NCI-H1436 (cell line): ENCODE measurements around the gene PTPN13.
"Not testable (repeated sequence)": the region's sequence is repeated elsewhere in the genome, so short reads cannot be mapped to it uniquely, and the experiment has no call there.

ENCODE experiments used
- DNase-seq: peaks from one replicate; lab custom pipeline; 2025; lab: John Stamatoyannopoulos, UW

The PTPN13 gene

GRCh38 chr4:86644892-86645291, 50.8 kb downstream of the PTPN13 start:
- DNase-seq, result no peak

GRCh38 chr4:86652332-86652932, 58.3 kb downstream of the PTPN13 start:
- DNase-seq, result no peak

GRCh38 chr4:86653237-86653865, 59.2 kb downstream of the PTPN13 start:
- DNase-seq, result no peak

GRCh38 chr4:86656781-86657180, 62.7 kb downstream of the PTPN13 start:
- not testable (repeated sequence) for DNase-seq

- DNase-seq, result no peak
These were observed 63.3 kb downstream of the PTPN13 start for GRCh38 chr4:86657382-86657781.

- DNase-seq, result no peak
These were observed 63.8 kb downstream of the PTPN13 start for GRCh38 chr4:86657910-86658309.

- no peak for DNase-seq
These were observed 66.3 kb downstream of the PTPN13 start for GRCh38 chr4:86660401-86660800.

- DNase-seq, result no peak
These were observed 66.9 kb downstream of the PTPN13 start for GRCh38 chr4:86661006-86661405.

GRCh38 chr4:86661418-86661817, 67.3 kb downstream of the PTPN13 start:
- DNase-seq, result no peak

GRCh38 chr4:86664959-86665358, 70.8 kb downstream of the PTPN13 start:
- no peak for DNase-seq

- no peak for DNase-seq
These were observed 76.2 kb downstream of the PTPN13 start for GRCh38 chr4:86670298-86670697.

GRCh38 chr4:86670756-86671155, 76.6 kb downstream of the PTPN13 start:
- DNase-seq, result no peak

- DNase-seq, result no peak
These were observed 81.4 kb downstream of the PTPN13 start for GRCh38 chr4:86675548-86675947.

GRCh38 chr4:86678796-86679195, 84.7 kb downstream of the PTPN13 start:
- no peak for DNase-seq

GRCh38 chr4:86679441-86679840, 85.3 kb downstream of the PTPN13 start:
- DNase-seq, result no peak

- no peak for DNase-seq
These were observed 89.1 kb downstream of the PTPN13 start for GRCh38 chr4:86683167-86683566.

- DNase-seq, result no peak
These were observed 89.9 kb downstream of the PTPN13 start for GRCh38 chr4:86683983-86684382.

- DNase-seq, result no peak
These were observed 91.3 kb downstream of the PTPN13 start for GRCh38 chr4:86685401-86685800.

GRCh38 chr4:86686741-86687140, 92.6 kb downstream of the PTPN13 start:
- no peak for DNase-seq

- no peak for DNase-seq
These were observed 93.9 kb downstream of the PTPN13 start for GRCh38 chr4:86688026-86688425.

- DNase-seq, result no peak
These were observed 110.5 kb downstream of the PTPN13 start for GRCh38 chr4:86704601-86705000.

GRCh38 chr4:86706923-86707597, 112.9 kb downstream of the PTPN13 start:
- no peak for DNase-seq

- DNase-seq, result no peak
These were observed 123.5 kb downstream of the PTPN13 start for GRCh38 chr4:86717651-86718050.

GRCh38 chr4:86718152-86718551, 124.0 kb downstream of the PTPN13 start:
- DNase-seq, result no peak
